ENCODE results near the gene WT1. TPM values are rescaled to one million over a fixed set of nuclear protein-coding genes. Genes with fewer than 3 reads are reported as not detected.

The WT1 gene
- total RNA-seq, 1 donor from 2014 or later, result not detected

- intact Hi-C loops (cut with micrococcal nuclease), result no loop called here
- no peak for ATAC-seq (ENCODE audit: low read depth)
- no peak for DNase-seq
- CTCF ChIA-PET, result no interaction called here
- Mint-ChIP-seq H3K36me3 (ENCODE audit: low read depth) (no peaks in the 10 kb centered on the region), H3K4me1 (peaks cover 3% of the 10 kb centered on the region), H3K9me3 (no peaks in the 10 kb centered on the region), H3K27ac (no peak overlapping the region), H3K27me3 (peaks cover 22% of the 10 kb centered on the region), H3K4me3 (no peak overlapping the region)
- no peak for TF ChIP-seq CTCF (IDR thresholded peaks at IDR 0.05)
- POLR2A ChIA-PET, result no interaction called here
Measured at GRCh38 chr11:32422545-32422944, 12.8 kb downstream of the WT1 start.

GRCh38 chr11:32421992-32422391 is 13.3 kb downstream of the WT1 start:
- ATAC-seq (ENCODE audit: low read depth) (no peak), DNase-seq (no peak)
- ChIA-PET POLR2A (no interaction called here), CTCF (interaction anchor here (0.5 kb wide), 1 partner anchor 80 kb away, joined by 3 read pairs; no protein-coding TSS in a partner anchor)
- intact Hi-C loops (cut with micrococcal nuclease), result no loop called here
- no peak overlapping the region for H3K27ac Mint-ChIP-seq
- no peak overlapping the region for H3K4me3 Mint-ChIP-seq
- H3K4me1 Mint-ChIP-seq, result peaks cover 3% of the 10 kb centered on the region
- H3K27me3 Mint-ChIP-seq, result peaks cover 20% of the 10 kb centered on the region
- no peaks in the 10 kb centered on the region for H3K36me3 Mint-ChIP-seq (ENCODE audit: low read depth)
- TF ChIP-seq CTCF (IDR thresholded peaks at IDR 0.05), result no peak
- H3K9me3 Mint-ChIP-seq, result no peaks in the 10 kb centered on the region

GRCh38 chr11:32420937-32421901 is 14.1 kb downstream of the WT1 start:
- intact Hi-C loops (cut with micrococcal nuclease), result no loop called here
- POLR2A ChIA-PET, result no interaction called here
- TF ChIP-seq CTCF (IDR thresholded peaks at IDR 0.05), result no peak
- Mint-ChIP-seq H3K4me1 (peaks cover 3% of the 10 kb centered on the region), H3K27ac (no peak overlapping the region), H3K9me3 (no peaks in the 10 kb centered on the region), H3K4me3 (no peak overlapping the region), H3K27me3 (peaks cover 17% of the 10 kb centered on the region), H3K36me3 (ENCODE audit: low read depth) (no peaks in the 10 kb centered on the region)
- CTCF ChIA-PET, result interaction anchor here (0.5 kb wide), 1 partner anchor 79 kb away, joined by 3 read pairs; no protein-coding TSS in a partner anchor
- ATAC-seq (ENCODE audit: low read depth) (no peak), DNase-seq (no peak)

GRCh38 chr11:32420139-32420538 is 15.2 kb downstream of the WT1 start:
- Mint-ChIP-seq H3K9me3 (no peaks in the 10 kb centered on the region), H3K4me1 (peaks cover 3% of the 10 kb centered on the region), H3K27ac (no peak overlapping the region), H3K36me3 (ENCODE audit: low read depth) (no peaks in the 10 kb centered on the region), H3K27me3 (peaks cover 12% of the 10 kb centered on the region), H3K4me3 (no peak overlapping the region)
- DNase-seq (no peak), ATAC-seq (ENCODE audit: low read depth) (no peak)
- no peak for TF ChIP-seq CTCF (IDR thresholded peaks at IDR 0.05)
- POLR2A ChIA-PET, result no interaction called here
- intact Hi-C loops (cut with micrococcal nuclease), result no loop called here
- CTCF ChIA-PET, result no interaction called here

- ChIA-PET POLR2A (no interaction called here), CTCF (no interaction called here)
- Mint-ChIP-seq H3K27me3 (peaks cover 5% of the 10 kb centered on the region), H3K27ac (no peak overlapping the region), H3K36me3 (ENCODE audit: low read depth) (no peaks in the 10 kb centered on the region), H3K4me3 (no peak overlapping the region), H3K4me1 (peaks cover 3% of the 10 kb centered on the region), H3K9me3 (no peaks in the 10 kb centered on the region)
- TF ChIP-seq CTCF (IDR thresholded peaks at IDR 0.05), result no peak
- no peak for ATAC-seq (ENCODE audit: low read depth)
- no peak for DNase-seq
- intact Hi-C loops (cut with micrococcal nuclease), result no loop called here
Measured at GRCh38 chr11:32418836-32419235, 16.5 kb downstream of the WT1 start.

Measured in activated B cell treated with CpG ODN at 0.5 μM for 24 hours (primary cell).